BE2C (cell line): ENCODE measurements around the gene CYSTM1.

ENCODE experiments used
- DNase-seq: peaks from one replicate; pipeline ENCODE4 v3.0.0-alpha.2; 2020
- H3K27me3 ChIP-seq: fragments of 250-450 bp; sonication (Bioruptor Pico); 2 replicates; pipeline ENCODE4 v1.5.1; 2020; ENCODE audit warnings: mild to moderate bottlenecking
- H3K36me3 ChIP-seq: fragments of 250-450 bp; sonication (Bioruptor Pico); 2 replicates; pipeline ENCODE4 v1.5.1; 2020; ENCODE audit warnings: mild to moderate bottlenecking
- H3K4me1 ChIP-seq: fragments of 250-450 bp; sonication (Bioruptor Pico); 2 replicates; pipeline ENCODE4 v1.5.1; 2020
- H3K4me3 ChIP-seq: 2 replicates; pipeline ENCODE4 v1.5.1; 2011; ENCODE audit warnings: low read depth, low read length
- H3K9me3 ChIP-seq: fragments of 250-450 bp; sonication (Bioruptor Pico); 2 replicates; pipeline ENCODE4 v1.5.1; 2020
- TF ChIP-seq, protein P1 (sequence below): IDR thresholded peaks from 2 replicates; pipeline ENCODE4 v1.5.1; 2012; ENCODE audit warnings: mild to moderate bottlenecking, low read depth, low read length

The CYSTM1 gene

DNA sequence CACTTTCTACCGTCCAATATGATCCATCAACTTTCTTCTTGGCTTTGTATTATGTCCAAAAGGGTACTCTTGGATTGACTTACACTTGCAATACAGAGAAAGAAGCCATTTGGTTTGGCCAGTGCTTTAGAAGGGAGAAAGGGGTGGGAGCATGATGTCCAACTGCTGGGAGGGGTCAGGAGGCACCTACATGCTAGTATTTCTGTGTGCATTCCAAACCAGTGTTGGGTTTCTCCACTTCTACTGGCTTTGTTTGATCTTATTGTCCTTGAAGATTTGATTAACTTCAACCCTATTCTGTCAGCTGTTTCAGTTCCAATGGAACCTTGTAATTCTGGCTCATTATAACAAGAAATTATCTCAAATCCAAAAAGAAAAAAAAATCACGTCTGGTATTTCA is 27.6 kb downstream of the CYSTM1 start:
- TF ChIP-seq, protein P1, sequence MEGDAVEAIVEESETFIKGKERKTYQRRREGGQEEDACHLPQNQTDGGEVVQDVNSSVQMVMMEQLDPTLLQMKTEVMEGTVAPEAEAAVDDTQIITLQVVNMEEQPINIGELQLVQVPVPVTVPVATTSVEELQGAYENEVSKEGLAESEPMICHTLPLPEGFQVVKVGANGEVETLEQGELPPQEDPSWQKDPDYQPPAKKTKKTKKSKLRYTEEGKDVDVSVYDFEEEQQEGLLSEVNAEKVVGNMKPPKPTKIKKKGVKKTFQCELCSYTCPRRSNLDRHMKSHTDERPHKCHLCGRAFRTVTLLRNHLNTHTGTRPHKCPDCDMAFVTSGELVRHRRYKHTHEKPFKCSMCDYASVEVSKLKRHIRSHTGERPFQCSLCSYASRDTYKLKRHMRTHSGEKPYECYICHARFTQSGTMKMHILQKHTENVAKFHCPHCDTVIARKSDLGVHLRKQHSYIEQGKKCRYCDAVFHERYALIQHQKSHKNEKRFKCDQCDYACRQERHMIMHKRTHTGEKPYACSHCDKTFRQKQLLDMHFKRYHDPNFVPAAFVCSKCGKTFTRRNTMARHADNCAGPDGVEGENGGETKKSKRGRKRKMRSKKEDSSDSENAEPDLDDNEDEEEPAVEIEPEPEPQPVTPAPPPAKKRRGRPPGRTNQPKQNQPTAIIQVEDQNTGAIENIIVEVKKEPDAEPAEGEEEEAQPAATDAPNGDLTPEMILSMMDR: no peak
- no peaks in the 10 kb centered on the region for H3K27me3 ChIP-seq
- H3K4me1 ChIP-seq: no peaks in the 10 kb centered on the region
- H3K9me3 ChIP-seq: no peaks in the 10 kb centered on the region
- H3K4me3 ChIP-seq: no peak overlapping the region
- DNase-seq: no peak
- no peaks in the 10 kb centered on the region for H3K36me3 ChIP-seq

DNA sequence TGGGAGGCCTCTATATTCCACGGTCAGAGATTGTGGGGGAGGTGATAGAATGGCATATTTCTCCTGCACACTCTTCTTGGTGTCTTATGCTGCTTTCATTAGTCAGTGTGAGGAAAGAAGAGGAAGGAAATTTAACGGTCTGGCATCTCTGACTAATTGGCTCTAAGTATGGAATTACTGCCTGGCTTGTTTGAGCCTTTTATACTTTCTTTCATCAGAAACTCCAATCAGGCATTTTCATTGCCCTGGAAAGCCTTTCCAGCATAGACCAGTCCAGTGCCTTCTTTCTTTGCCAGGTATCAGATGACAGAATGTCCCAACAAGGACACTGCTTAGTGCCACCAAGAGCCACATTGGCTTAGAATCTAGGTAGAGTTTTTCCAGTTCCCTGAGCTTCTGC is 30.2 kb downstream of the CYSTM1 start:
- H3K4me3 ChIP-seq: no peak overlapping the region
- no peaks in the 10 kb centered on the region for H3K9me3 ChIP-seq
- H3K4me1 ChIP-seq: no peaks in the 10 kb centered on the region
- TF ChIP-seq, protein P1: no peak
- no peaks in the 10 kb centered on the region for H3K36me3 ChIP-seq
- H3K27me3 ChIP-seq: no peaks in the 10 kb centered on the region
- no peak for DNase-seq

DNA sequence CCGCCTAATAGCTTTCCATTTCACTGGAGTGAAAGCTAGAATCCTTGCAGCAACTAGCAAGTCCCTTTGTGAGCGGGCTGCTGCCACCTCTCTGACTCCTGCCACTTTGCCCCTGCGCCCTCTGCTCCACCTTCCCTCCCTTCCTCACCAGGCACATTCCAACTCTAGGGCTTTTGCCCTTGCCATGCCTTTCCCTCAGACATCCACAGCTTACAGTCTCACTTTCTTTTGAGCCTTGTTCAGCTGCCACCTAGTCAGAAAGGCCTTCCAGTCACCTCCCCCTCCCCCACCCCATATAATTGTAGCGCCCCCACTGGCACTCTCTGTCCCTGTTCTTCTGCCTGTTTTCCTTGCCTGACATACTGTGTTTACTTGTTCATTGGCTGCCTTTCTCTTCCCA is 31.0 kb downstream of the CYSTM1 start:
- Histone ChIP-seq H3K36me3 (no peaks in the 10 kb centered on the region), H3K4me1 (no peaks in the 10 kb centered on the region), H3K27me3 (no peaks in the 10 kb centered on the region), H3K9me3 (no peaks in the 10 kb centered on the region), H3K4me3 (no peak overlapping the region)
- DNase-seq: no peak
- TF ChIP-seq, protein P1: 0 out of 2 replicates have a peak, but pooled peaks have one; percentile 9

DNA sequence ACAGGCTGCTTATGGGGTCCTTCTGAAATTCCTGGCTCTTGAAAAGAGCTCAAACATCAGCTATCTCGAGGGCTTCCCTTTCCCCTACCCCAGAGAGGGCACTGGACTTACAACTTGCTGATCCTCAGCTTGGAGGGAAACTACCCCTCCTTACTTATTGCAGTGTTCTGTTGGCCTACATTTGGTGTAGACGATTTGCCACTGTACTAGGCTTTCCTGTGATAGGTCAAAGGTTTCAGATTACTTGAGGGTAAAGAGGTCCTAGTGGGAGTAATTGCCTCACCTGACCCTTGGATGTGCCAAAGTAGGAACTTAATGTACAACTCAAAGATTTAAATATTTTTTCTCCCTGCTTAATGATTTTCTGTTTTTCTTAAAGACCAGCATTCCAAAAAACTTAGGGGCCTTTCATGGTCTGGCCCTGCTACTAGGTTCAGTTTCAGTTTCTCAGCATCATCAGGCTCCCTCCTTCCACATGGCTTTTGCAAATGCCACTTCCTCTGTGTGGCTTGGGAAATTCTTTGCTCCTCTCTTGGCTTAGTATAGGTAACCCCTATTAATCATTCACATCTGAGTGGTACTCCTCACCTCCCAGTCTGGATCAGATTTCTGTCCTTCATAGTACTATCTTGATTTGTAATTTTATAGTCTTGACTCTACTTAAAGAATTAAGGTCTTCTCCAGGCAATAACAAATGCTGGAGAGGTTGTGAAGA is 32.4 kb downstream of the CYSTM1 start:
- Histone ChIP-seq H3K27me3 (no peaks in the 10 kb centered on the region), H3K4me1 (no peaks in the 10 kb centered on the region), H3K4me3 (no peak overlapping the region), H3K9me3 (no peaks in the 10 kb centered on the region), H3K36me3 (no peaks in the 10 kb centered on the region)
- TF ChIP-seq, protein P1: no peak
- no peak for DNase-seq

DNA sequence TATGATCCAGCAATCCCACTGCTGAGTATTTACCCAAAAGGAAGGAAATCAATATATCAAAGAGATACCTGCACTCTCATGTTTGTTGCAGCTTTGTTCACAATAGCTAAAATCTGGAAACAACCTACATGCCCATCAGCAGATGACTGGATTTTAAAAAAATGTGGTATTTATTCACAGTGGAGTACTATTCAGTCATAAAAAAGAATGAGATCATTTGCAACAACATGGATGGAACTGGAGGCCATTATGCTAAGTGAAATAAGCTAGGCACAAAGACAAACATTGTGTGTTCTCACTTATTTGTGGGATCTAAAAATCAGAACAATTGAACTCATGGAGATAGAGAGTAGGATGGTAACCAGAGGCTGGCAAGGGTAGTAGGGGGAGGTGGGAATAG is 33.1 kb downstream of the CYSTM1 start:
- H3K36me3 ChIP-seq: no peaks in the 10 kb centered on the region
- no peaks in the 10 kb centered on the region for H3K27me3 ChIP-seq
- H3K4me3 ChIP-seq: no peak overlapping the region
- no peak for DNase-seq
- no peaks in the 10 kb centered on the region for H3K9me3 ChIP-seq
- H3K4me1 ChIP-seq: no peaks in the 10 kb centered on the region
- TF ChIP-seq, protein P1: no peak

DNA sequence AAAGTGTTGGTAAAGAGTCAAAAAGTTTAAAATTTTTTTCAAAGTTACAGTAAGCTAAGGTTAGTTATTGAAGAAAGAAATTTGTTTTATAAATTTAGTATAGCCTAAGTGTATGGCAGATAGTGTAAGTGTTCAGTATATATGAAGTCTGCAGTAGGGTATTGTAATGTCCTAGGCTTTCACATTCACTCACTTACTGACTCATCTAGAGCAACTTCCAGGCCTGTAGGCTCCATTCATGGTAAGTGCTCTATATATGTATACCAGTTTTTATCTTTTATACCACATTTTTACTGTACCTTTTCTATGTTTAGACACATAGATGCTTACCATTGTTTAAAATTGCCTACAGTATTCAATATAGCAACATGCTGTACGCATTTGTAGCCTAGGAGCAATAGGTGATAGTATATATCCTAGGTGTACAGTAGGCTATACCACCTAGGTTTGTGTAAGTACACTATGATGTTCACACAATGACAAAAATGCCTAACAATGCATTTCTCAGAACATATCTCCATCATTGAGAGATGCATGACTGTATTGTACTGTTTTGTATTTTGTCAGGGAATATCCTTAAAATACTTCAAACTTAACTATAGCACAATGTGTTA is 38.5 kb downstream of the CYSTM1 start:
- DNase-seq: no peak
- Histone ChIP-seq H3K4me3 (no peak overlapping the region), H3K9me3 (no peaks in the 10 kb centered on the region), H3K4me1 (no peaks in the 10 kb centered on the region), H3K27me3 (no peaks in the 10 kb centered on the region), H3K36me3 (no peaks in the 10 kb centered on the region)
- TF ChIP-seq, protein P1: no peak
